Right hindlimb (tissue), 1 donor: ENCODE measurements around the gene ATP6V0C.
"Not testable (repeated sequence)": the region's sequence is repeated elsewhere in the genome, so short reads cannot be mapped to it uniquely, and the experiment has no call there.

Experiments used
- DNase-seq: peaks from one replicate; pipeline ENCODE4 v3.0.0-alpha.2; 2018

Gene ATP6V0C

GRCh38 chr16:2560131-2560797 lies 46.5 kb downstream of the ATP6V0C start:
- not testable (repeated sequence) for DNase-seq

GRCh38 chr16:2560798-2561133 lies 47.0 kb downstream of the ATP6V0C start:
- not testable (repeated sequence) for DNase-seq

GRCh38 chr16:2567506-2567905 lies 53.8 kb downstream of the ATP6V0C start:
- DNase-seq, result not testable (repeated sequence)

- DNase-seq, result not testable (repeated sequence)
Observed at GRCh38 chr16:2568573-2568972, 54.8 kb downstream of the ATP6V0C start.
